WTC11 (cell line): ENCODE measurements around the gene SLC4A8. TPM values are rescaled to one million over a fixed set of nuclear protein-coding genes. Genes with fewer than 3 reads are reported as not detected.

ENCODE experiments used
- ATAC-seq: fragments of 200-7000 bp; cut with Tn5 transposase; 2 replicates; pipeline ENCODE4 v1.10.0; 2021; ENCODE audit warnings: mild to moderate bottlenecking, moderate library complexity
- CTCF ChIA-PET: fragments of 300-600 bp; sonication (Branson Sonifier 250); formaldehyde crosslinking; loops from one replicate; lab custom pipeline; 2021; ENCODE audit warnings: antibody characterized with exemption; lab: Charles Lee
- POLR2A ChIA-PET: fragments of 350-600 bp; sonication (Branson Sonifier 250); formaldehyde crosslinking; loops from one replicate; lab custom pipeline; 2021; ENCODE audit warnings: antibody characterized with exemption; lab: Charles Lee
- DNase-seq: peaks from one replicate; pipeline ENCODE4 v3.0.0; 2021; ENCODE audit warnings: low spot score
- H3K27ac Mint-ChIP-seq: 2 replicates; pipeline ENCODE4 v1.8.0; 2021; ENCODE audit warnings: mixed read lengths
- H3K27me3 Mint-ChIP-seq: 2 replicates; pipeline ENCODE4 v1.8.0; 2021; ENCODE audit warnings: low read depth, mild to moderate bottlenecking, moderate library complexity, mixed read lengths
- H3K36me3 Mint-ChIP-seq: 2 replicates; pipeline ENCODE4 v1.8.0; 2021; ENCODE audit warnings: mixed read lengths
- H3K4me1 Mint-ChIP-seq: 2 replicates; pipeline ENCODE4 v1.8.0; 2022; ENCODE audit warnings: mixed read lengths
- H3K4me3 Mint-ChIP-seq: 2 replicates; pipeline ENCODE4 v1.8.0; 2021; ENCODE audit warnings: mild to moderate bottlenecking, moderate library complexity, mixed read lengths
- H3K9me3 Mint-ChIP-seq: 2 replicates; pipeline ENCODE4 v1.8.0; 2021; ENCODE audit warnings: mixed read lengths
- CREB1 ChIP-seq: sonication (generic); formaldehyde crosslinking; IDR thresholded peaks from 2 replicates; pipeline ENCODE4 v1.8.0; 2023; ENCODE audit warnings: mild to moderate bottlenecking, missing genetic modification reagents
- CREM ChIP-seq: sonication (generic); formaldehyde crosslinking; IDR thresholded peaks from 2 replicates; pipeline ENCODE4 v1.8.1; 2022; ENCODE audit warnings: mild to moderate bottlenecking, missing genetic modification reagents, moderate library complexity
- E2F4 ChIP-seq: sonication (generic); formaldehyde crosslinking; IDR thresholded peaks from 2 replicates; pipeline ENCODE4 v1.8.1; 2022; ENCODE audit warnings: low read depth, mild to moderate bottlenecking, moderate library complexity, missing genetic modification reagents, borderline replicate concordance
- ELF4 ChIP-seq: sonication (generic); formaldehyde crosslinking; IDR thresholded peaks from 2 replicates; pipeline ENCODE4 v1.8.1; 2022; ENCODE audit warnings: low read depth, mild to moderate bottlenecking, moderate library complexity, missing genetic modification reagents
- IRF1 ChIP-seq: sonication (generic); formaldehyde crosslinking; IDR thresholded peaks from 2 replicates; pipeline ENCODE4 v1.8.0; 2023; ENCODE audit warnings: missing genetic modification reagents
- IRF2 ChIP-seq: sonication (generic); formaldehyde crosslinking; IDR thresholded peaks from 2 replicates; pipeline ENCODE4 v1.8.0; 2022; ENCODE audit warnings: low read depth, missing genetic modification reagents, borderline replicate concordance
- JAZF1 ChIP-seq: fragments of 250-450 bp; sonication (Bioruptor Pico); IDR thresholded peaks from 2 replicates; pipeline ENCODE4 v1.9.0; 2021; ENCODE audit warnings: moderate library complexity, mild to moderate bottlenecking, inconsistent platforms
- PRDM15 ChIP-seq: sonication (generic); formaldehyde crosslinking; IDR thresholded peaks from 2 replicates; pipeline ENCODE4 v1.8.0; 2022; ENCODE audit warnings: missing genetic modification reagents
- RELA ChIP-seq: sonication (generic); formaldehyde crosslinking; IDR thresholded peaks from 2 replicates; pipeline ENCODE4 v1.8.1; 2022; ENCODE audit warnings: missing genetic modification reagents, mild to moderate bottlenecking, borderline replicate concordance
- TEAD1 ChIP-seq: sonication (generic); formaldehyde crosslinking; IDR thresholded peaks from 2 replicates; pipeline ENCODE4 v1.8.0; 2022; ENCODE audit warnings: mild to moderate bottlenecking, missing genetic modification reagents
- ZSCAN18 ChIP-seq: fragments of 250-450 bp; sonication (Bioruptor Pico); IDR thresholded peaks from 2 replicates; pipeline ENCODE4 v2.1.2; 2022; ENCODE audit warnings: mild to moderate bottlenecking, moderate library complexity
- total RNA-seq: library from RNA; stranded (reverse); gene quantifications from 3 replicates; pipeline ENCODE4 v1.2.3, GENCODE V29; 2021
- TF ChIP-seq, protein P1 (sequence below): fragments of 200-600 bp; IDR thresholded peaks from 2 replicates; pipeline ENCODE4 v1.8.0; 2022; ENCODE audit warnings: antibody characterized with exemption
- TF ChIP-seq, protein P2 (sequence below): sonication (generic); formaldehyde crosslinking; IDR thresholded peaks from 2 replicates; pipeline ENCODE4 v1.8.1; 2023; ENCODE audit warnings: mild to moderate bottlenecking, moderate library complexity, missing genetic modification reagents
- TF ChIP-seq, protein P3 (sequence below): sonication (generic); formaldehyde crosslinking; IDR thresholded peaks from 2 replicates; pipeline ENCODE4 v1.8.0; 2023; ENCODE audit warnings: missing genetic modification reagents, mild to moderate bottlenecking, borderline replicate concordance
- TF ChIP-seq, protein P4 (sequence below): sonication (generic); formaldehyde crosslinking; IDR thresholded peaks from 2 replicates; pipeline ENCODE4 v1.8.1; 2023; ENCODE audit warnings: mild to moderate bottlenecking, missing genetic modification reagents, moderate library complexity
- TF ChIP-seq, protein P5 (sequence below): fragments of 250-450 bp; sonication (Bioruptor Pico); IDR thresholded peaks from 2 replicates; pipeline ENCODE4 v1.9.0; 2021; ENCODE audit warnings: moderate library complexity, mild to moderate bottlenecking, inconsistent platforms, borderline replicate concordance

SLC4A8 gene
- total RNA-seq, 1 experiment from 2014 or later = 16.9 TPM

DNA sequence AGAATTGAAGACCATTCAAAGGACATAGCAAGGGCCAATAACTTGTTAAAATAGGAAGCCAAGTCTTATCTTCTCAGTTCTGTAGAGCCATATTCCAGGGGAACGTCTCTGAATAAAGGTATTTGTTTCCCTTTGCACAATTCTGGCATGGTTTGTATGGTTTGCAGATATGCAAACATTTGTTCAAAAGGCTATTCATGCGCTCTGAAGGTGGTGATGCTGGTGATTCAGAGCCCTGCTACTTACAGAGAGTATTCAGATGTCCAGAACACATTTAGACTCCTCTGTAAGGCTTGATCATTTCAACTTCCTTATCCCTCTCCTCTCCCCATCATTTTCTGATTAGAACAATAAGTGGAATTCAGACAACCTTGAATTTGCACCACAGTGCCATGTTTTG is 35.9 kb downstream of the SLC4A8 start:
- CTCF ChIA-PET = no interaction called here
- POLR2A ChIA-PET = no interaction called here
- H3K4me3 Mint-ChIP-seq = no peak overlapping the region
- H3K27ac Mint-ChIP-seq = no peak overlapping the region
- ATAC-seq (no peak), DNase-seq (no peak)
- H3K9me3 Mint-ChIP-seq = no peaks in the 10 kb centered on the region
- peaks cover 8% of the 10 kb centered on the region for H3K4me1 Mint-ChIP-seq
- H3K36me3 Mint-ChIP-seq = peaks cover 14% of the 10 kb centered on the region
- no peaks in the 10 kb centered on the region for H3K27me3 Mint-ChIP-seq
- TF ChIP-seq TEAD1 (CRISPR knock-in tag) (no peak), ZSCAN18 (no peak), PRDM15 (no peak), IRF1 (no peak), IRF2 (CRISPR knock-in tag) (no peak), CREM (CRISPR knock-in tag) (no peak), E2F4 (CRISPR knock-in tag) (no peak), CREB1 (CRISPR knock-in tag) (no peak), JAZF1 (no peak), RELA (no peak), ELF4 (no peak)
- TF ChIP-seq, protein P1, sequence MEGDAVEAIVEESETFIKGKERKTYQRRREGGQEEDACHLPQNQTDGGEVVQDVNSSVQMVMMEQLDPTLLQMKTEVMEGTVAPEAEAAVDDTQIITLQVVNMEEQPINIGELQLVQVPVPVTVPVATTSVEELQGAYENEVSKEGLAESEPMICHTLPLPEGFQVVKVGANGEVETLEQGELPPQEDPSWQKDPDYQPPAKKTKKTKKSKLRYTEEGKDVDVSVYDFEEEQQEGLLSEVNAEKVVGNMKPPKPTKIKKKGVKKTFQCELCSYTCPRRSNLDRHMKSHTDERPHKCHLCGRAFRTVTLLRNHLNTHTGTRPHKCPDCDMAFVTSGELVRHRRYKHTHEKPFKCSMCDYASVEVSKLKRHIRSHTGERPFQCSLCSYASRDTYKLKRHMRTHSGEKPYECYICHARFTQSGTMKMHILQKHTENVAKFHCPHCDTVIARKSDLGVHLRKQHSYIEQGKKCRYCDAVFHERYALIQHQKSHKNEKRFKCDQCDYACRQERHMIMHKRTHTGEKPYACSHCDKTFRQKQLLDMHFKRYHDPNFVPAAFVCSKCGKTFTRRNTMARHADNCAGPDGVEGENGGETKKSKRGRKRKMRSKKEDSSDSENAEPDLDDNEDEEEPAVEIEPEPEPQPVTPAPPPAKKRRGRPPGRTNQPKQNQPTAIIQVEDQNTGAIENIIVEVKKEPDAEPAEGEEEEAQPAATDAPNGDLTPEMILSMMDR = no peak
- TF ChIP-seq, protein P2, sequence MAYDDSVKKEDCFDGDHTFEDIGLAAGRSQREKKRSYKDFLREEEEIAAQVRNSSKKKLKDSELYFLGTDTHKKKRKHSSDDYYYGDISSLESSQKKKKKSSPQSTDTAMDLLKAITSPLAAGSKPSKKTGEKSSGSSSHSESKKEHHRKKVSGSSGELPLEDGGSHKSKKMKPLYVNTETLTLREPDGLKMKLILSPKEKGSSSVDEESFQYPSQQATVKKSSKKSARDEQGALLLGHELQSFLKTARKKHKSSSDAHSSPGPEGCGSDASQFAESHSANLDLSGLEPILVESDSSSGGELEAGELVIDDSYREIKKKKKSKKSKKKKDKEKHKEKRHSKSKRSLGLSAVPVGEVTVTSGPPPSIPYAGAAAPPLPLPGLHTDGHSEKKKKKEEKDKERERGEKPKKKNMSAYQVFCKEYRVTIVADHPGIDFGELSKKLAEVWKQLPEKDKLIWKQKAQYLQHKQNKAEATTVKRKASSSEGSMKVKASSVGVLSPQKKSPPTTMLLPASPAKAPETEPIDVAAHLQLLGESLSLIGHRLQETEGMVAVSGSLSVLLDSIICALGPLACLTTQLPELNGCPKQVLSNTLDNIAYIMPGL (CRISPR knock-in tag) = no peak
- TF ChIP-seq, protein P3, sequence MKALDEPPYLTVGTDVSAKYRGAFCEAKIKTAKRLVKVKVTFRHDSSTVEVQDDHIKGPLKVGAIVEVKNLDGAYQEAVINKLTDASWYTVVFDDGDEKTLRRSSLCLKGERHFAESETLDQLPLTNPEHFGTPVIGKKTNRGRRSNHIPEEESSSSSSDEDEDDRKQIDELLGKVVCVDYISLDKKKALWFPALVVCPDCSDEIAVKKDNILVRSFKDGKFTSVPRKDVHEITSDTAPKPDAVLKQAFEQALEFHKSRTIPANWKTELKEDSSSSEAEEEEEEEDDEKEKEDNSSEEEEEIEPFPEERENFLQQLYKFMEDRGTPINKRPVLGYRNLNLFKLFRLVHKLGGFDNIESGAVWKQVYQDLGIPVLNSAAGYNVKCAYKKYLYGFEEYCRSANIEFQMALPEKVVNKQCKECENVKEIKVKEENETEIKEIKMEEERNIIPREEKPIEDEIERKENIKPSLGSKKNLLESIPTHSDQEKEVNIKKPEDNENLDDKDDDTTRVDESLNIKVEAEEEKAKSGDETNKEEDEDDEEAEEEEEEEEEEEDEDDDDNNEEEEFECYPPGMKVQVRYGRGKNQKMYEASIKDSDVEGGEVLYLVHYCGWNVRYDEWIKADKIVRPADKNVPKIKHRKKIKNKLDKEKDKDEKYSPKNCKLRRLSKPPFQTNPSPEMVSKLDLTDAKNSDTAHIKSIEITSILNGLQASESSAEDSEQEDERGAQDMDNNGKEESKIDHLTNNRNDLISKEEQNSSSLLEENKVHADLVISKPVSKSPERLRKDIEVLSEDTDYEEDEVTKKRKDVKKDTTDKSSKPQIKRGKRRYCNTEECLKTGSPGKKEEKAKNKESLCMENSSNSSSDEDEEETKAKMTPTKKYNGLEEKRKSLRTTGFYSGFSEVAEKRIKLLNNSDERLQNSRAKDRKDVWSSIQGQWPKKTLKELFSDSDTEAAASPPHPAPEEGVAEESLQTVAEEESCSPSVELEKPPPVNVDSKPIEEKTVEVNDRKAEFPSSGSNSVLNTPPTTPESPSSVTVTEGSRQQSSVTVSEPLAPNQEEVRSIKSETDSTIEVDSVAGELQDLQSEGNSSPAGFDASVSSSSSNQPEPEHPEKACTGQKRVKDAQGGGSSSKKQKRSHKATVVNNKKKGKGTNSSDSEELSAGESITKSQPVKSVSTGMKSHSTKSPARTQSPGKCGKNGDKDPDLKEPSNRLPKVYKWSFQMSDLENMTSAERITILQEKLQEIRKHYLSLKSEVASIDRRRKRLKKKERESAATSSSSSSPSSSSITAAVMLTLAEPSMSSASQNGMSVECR = no peak
- TF ChIP-seq, protein P4, sequence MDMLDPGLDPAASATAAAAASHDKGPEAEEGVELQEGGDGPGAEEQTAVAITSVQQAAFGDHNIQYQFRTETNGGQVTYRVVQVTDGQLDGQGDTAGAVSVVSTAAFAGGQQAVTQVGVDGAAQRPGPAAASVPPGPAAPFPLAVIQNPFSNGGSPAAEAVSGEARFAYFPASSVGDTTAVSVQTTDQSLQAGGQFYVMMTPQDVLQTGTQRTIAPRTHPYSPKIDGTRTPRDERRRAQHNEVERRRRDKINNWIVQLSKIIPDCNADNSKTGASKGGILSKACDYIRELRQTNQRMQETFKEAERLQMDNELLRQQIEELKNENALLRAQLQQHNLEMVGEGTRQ (CRISPR knock-in tag) = no peak
- TF ChIP-seq, protein P5, sequence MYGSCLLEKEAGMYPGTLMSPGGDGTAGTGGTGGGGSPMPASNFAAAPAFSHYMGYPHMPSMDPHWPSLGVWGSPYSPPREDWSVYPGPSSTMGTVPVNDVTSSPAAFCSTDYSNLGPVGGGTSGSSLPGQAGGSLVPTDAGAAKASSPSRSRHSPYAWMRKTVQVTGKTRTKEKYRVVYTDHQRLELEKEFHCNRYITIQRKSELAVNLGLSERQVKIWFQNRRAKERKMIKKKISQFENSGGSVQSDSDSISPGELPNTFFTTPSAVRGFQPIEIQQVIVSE (CRISPR knock-in tag) = no peak
